Tibial nerve (tissue), 4 donors: ENCODE measurements around the gene RTN1. TPM values are rescaled to one million over a fixed set of nuclear protein-coding genes. Genes with fewer than 3 reads are reported as not detected.

Experiments
- DNase-seq, 2 donors: peaks; one replicate each; pipeline ENCODE4 v3.0.0-alpha.2; 2019; ENCODE audit warnings: low spot score in 2 of 2
- H3K27ac ChIP-seq, 4 donors: fragments of 200-600 bp; sonication (generic) in 3 of 4; one replicate each; pipeline ENCODE4 v1.5.1; 2017 to 2019; ENCODE audit warnings: mild to moderate bottlenecking in 1 of 4
- H3K27me3 ChIP-seq, 2 donors: fragments of 200-600 bp; sonication (generic) in 1 of 2; one replicate each; pipeline versions ENCODE4 v1.5.1 to v1.6.0; 2017 to 2019
- H3K36me3 ChIP-seq, 3 donors: fragments of 200-600 bp; sonication (generic); one replicate each; pipeline ENCODE4 v1.5.1; 2018 to 2019
- H3K4me1 ChIP-seq, 4 donors: fragments of 200-600 bp; sonication (generic) in 3 of 4; one replicate each; pipeline ENCODE4 v1.5.1; 2017 to 2019
- H3K4me3 ChIP-seq, 4 donors: fragments of 200-600 bp; sonication (generic) in 3 of 4; one replicate each; pipeline ENCODE4 v1.5.1; 2017 to 2019; ENCODE audit warnings: mild to moderate bottlenecking in 1 of 4, moderate library complexity in 1 of 4
- H3K9me3 ChIP-seq, 4 donors: fragments of 200-600 bp; sonication (generic) in 3 of 4; one replicate each; pipeline ENCODE4 v1.5.1; 2017 to 2019
- CTCF ChIP-seq, 5 experiments: fragments of 200-600 bp in 3 of 5; fragments of 450-650 bp in 2 of 5; sonication (generic) in 3 of 5; IDR thresholded peaks; one replicate each; pipeline ENCODE4 v1.5.1; 2016 to 2019; ENCODE audit warnings: antibody characterized with exemption in 5 of 5, mild to moderate bottlenecking in 3 of 5, moderate library complexity in 2 of 5
- EP300 ChIP-seq, 2 donors: sonication (generic); formaldehyde crosslinking; IDR thresholded peaks; one replicate each; pipeline ENCODE4 v1.6.1; 2017; ENCODE audit warnings: antibody characterized with exemption in 2 of 2, mild to moderate bottlenecking in 1 of 2
- POLR2A ChIP-seq, 2 donors: fragments of 450-650 bp; IDR thresholded peaks; one replicate each; pipeline ENCODE4 v1.6.1; 2017; ENCODE audit warnings: antibody characterized with exemption in 2 of 2, mild to moderate bottlenecking in 2 of 2, moderate library complexity in 2 of 2
- WGBS, 2 donors: methylation state at CpG; one replicate each; pipeline ENCODE4 v1.1.5; 2018; 5-methylcytosine and 5-hydroxymethylcytosine counted together
- total RNA-seq, 4 donors: library from RNA; depleted of rRNA; stranded (reverse); fragments of >200 nt; gene quantifications; one replicate each; pipeline ENCODE4 v1.1.0, GENCODE V29; 2016

Gene RTN1
- total RNA-seq, 4 donors from 2014 or later: 7.5 to 20.7 (median 14.6) TPM

- WGBS, 2 donors: 97 to 98% methylated on average over 23 to 28 of the region's 38 CpGs
- Histone ChIP-seq H3K27me3 (no peaks in the 10 kb centered on the region), H3K27ac (no peak overlapping the region), H3K36me3 (no peaks in the 10 kb centered on the region), H3K4me3 (no peak overlapping the region), H3K9me3 (peaks cover 0 to 5% (median 0%) of the 10 kb centered on the region in 4 donors), H3K4me1 (no peaks in the 10 kb centered on the region)
- TF ChIP-seq CTCF (IDR thresholded peaks at IDR 0.05): no peak
- TF ChIP-seq POLR2A (IDR thresholded peaks at IDR 0.05): no peak
- no peak for TF ChIP-seq EP300 (IDR thresholded peaks at IDR 0.05)
- no peak for DNase-seq
Observed at GRCh38 chr14:59819446-59820088, 51.0 kb downstream of the RTN1 start.

- TF ChIP-seq CTCF (IDR thresholded peaks at IDR 0.05) (no peak), POLR2A (IDR thresholded peaks at IDR 0.05) (no peak), EP300 (IDR thresholded peaks at IDR 0.05) (no peak)
- no peak overlapping the region for H3K27ac ChIP-seq
- DNase-seq: no peak
- no peaks in the 10 kb centered on the region for H3K36me3 ChIP-seq
- H3K27me3 ChIP-seq: no peaks in the 10 kb centered on the region
- 29 to 31% methylated on average over 3 of the region's 3 CpGs for WGBS, 2 donors
- H3K4me1 ChIP-seq: no peaks in the 10 kb centered on the region
- H3K9me3 ChIP-seq: peaks cover 0 to 5% (median 0%) of the 10 kb centered on the region in 4 donors
- no peak overlapping the region for H3K4me3 ChIP-seq
Observed at GRCh38 chr14:59816941-59817340, 53.6 kb downstream of the RTN1 start.

GRCh38 chr14:59814988-59815387 is 55.6 kb downstream of the RTN1 start:
- H3K9me3 ChIP-seq: peaks cover 0 to 5% (median 0%) of the 10 kb centered on the region in 4 donors
- no peak overlapping the region for H3K27ac ChIP-seq
- H3K27me3 ChIP-seq: no peaks in the 10 kb centered on the region
- WGBS, 2 donors: 59 to 65% methylated on average over 1 of the region's 1 CpG
- no peak overlapping the region for H3K4me3 ChIP-seq
- H3K4me1 ChIP-seq: no peaks in the 10 kb centered on the region
- TF ChIP-seq POLR2A (IDR thresholded peaks at IDR 0.05) (no peak), EP300 (IDR thresholded peaks at IDR 0.05) (no peak), CTCF (IDR thresholded peaks at IDR 0.05) (no peak)
- H3K36me3 ChIP-seq: no peaks in the 10 kb centered on the region
- no peak for DNase-seq

- H3K9me3 ChIP-seq: no peaks in the 10 kb centered on the region
- no peak for DNase-seq
- no peaks in the 10 kb centered on the region for H3K4me1 ChIP-seq
- 54 to 64% methylated on average over 3 of the region's 3 CpGs for WGBS, 2 donors
- TF ChIP-seq EP300 (IDR thresholded peaks at IDR 0.05) (no peak), CTCF (IDR thresholded peaks at IDR 0.05) (no peak), POLR2A (IDR thresholded peaks at IDR 0.05) (no peak)
- H3K27ac ChIP-seq: no peak overlapping the region
- H3K4me3 ChIP-seq: no peak overlapping the region
- no peaks in the 10 kb centered on the region for H3K36me3 ChIP-seq
- no peaks in the 10 kb centered on the region for H3K27me3 ChIP-seq
Observed at GRCh38 chr14:59811815-59812214, 58.8 kb downstream of the RTN1 start.

- Histone ChIP-seq H3K9me3 (no peaks in the 10 kb centered on the region), H3K27me3 (no peaks in the 10 kb centered on the region), H3K36me3 (no peaks in the 10 kb centered on the region), H3K27ac (no peak overlapping the region), H3K4me1 (no peaks in the 10 kb centered on the region), H3K4me3 (no peak overlapping the region)
- TF ChIP-seq EP300 (IDR thresholded peaks at IDR 0.05): no peak
- TF ChIP-seq CTCF (IDR thresholded peaks at IDR 0.05): no peak
- no peak for TF ChIP-seq POLR2A (IDR thresholded peaks at IDR 0.05)
- no peak for DNase-seq
Observed at GRCh38 chr14:59811073-59811472, 59.5 kb downstream of the RTN1 start.
